Activated effector memory CD4-positive, alpha-beta T cell treated with anti-CD3 and anti-CD28 coated beads, Interleukin-2, amount 50 U/mL, for 16 hours (primary cell): ENCODE results near the gene SAMD8.
"Not testable (repeated sequence)": the region's sequence is repeated elsewhere in the genome, so short reads cannot be mapped to it uniquely, and the experiment has no call there.

Experiments
- DNase-seq: peaks from one replicate; pipeline ENCODE4 v3.0.0-alpha.2; 2020

The SAMD8 gene

GRCh38 chr10:75199949-75200348 lies 88.5 kb downstream of the SAMD8 start:
- not testable (repeated sequence) for DNase-seq

DNA sequence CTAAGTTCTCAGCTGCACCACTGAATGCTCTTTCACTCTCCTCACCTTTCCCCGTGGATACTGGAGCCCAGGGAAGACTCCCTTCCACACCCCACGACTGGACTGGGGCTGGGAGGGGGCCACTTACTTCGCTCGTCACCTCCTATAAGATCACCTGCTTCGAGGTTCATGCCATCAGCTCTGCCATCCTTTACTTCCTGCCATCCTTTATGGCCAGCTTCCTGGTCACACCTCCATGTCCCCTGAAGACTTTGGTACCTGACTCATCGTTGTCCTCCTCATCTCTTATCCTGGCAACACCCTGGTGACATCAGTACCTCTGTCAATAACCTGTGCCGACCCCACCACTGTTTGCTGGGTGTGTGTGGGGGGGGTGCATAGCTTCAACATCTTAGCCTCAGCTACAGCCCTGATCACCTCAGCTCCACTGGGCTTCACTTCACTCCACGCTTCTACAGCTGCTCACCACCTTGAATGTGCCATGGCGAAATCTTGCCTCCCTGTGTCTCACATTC lies 90.4 kb downstream of the SAMD8 start:
- no peak for DNase-seq

DNA sequence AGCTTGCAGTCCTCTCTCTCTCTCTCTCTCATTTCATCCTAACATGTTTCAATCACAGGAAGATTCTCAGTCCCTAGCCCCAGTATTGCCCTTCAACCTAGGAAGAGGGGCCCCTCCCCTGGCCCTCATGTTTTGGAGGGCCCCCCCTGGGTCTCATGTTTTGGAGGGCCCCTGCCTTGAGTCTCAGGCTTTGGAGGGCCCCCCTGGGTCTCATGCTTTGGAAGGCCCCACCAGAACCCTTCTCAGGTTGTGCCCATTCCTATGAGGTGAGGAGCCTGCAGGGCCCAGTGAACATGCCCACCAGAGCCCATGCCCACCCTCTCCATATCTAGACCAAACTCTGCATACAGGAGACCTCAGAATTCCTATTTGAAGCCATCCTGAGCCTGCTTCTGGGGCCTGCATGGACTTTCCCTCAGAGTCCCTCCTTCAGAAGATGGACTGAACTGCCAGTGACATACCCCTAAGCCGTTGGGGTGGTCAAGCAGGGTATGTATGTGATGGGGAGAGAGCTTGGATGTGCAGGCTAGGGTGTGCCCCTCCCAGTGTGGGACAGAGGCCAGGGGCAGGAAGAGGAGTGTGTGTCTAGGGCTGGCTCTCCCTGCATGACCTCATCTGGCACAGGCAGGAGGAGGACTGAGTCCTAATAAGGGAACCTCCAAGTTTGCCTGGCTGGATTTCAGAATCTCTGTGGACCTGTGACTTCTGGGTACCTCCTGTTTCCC lies 91.0 kb downstream of the SAMD8 start:
- DNase-seq = no peak

GRCh38 chr10:75203046-75203620 lies 91.7 kb downstream of the SAMD8 start:
- DNase-seq = not testable (repeated sequence)

- no peak for DNase-seq
Observed at GRCh38 chr10:75203724-75204123, 92.3 kb downstream of the SAMD8 start.

DNA sequence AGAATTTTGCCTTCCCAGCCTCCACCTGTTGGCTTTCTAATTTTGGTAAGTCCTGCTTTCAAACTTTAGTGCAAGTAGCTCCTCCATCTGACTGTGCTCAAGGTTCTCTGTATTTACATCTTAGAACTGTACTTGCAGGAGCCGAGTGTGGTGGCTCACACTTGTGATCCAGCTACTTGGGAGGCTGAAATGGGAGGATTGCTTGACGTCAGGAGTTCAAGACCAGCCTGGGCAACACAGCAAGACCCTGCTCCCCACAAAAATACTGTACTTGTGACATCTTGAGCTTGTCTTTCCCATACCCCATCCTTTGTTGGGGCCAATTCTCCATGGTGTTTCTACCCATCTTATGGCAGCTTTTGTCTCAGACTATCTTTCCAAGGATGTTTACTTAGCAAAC lies 94.5 kb downstream of the SAMD8 start:
- DNase-seq = peak; percentile 28

GRCh38 chr10:75206638-75207037 lies 95.2 kb downstream of the SAMD8 start:
- DNase-seq = not testable (repeated sequence)

DNA sequence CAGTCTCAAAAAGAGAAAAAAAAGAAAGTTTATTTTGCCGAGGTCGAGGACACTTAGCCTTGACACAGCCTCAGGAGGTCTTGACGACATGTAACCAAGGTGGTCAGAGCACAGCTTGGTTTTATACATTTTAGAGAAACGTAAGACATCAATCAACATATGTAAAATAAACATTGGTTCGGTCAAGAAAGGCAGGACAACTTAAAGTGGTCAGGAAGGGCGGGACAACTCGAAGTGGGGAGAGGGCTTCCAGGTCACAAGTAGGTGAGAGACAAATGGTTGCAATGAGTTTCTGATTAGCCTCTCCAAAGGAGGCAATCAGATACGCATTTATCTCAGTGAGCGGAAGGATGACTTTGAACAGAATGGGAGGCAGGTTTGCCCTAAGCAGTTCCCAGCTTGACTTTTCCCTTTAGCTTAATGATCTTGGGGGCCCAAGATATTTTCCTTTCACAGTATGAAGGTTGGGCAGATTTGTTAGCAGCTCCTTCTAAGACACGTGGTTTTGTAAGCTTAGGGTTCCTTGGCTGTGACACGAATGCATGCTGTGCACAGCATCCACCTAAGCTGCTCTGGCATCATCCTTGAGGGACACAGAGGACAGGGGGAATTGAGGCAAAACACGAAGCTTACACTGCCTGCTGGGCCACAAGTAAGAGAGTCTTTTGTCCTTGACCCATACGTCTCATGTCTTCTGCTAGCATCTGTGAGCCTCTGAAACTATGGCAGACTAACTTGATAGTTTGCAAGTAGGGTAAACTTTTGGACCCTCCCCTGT lies 95.8 kb downstream of the SAMD8 start:
- DNase-seq = no peak

- no peak for DNase-seq
Observed at GRCh38 chr10:75207857-75208144, 96.3 kb downstream of the SAMD8 start.

- DNase-seq = no peak
Observed at GRCh38 chr10:75208181-75208580, 96.7 kb downstream of the SAMD8 start.

DNA sequence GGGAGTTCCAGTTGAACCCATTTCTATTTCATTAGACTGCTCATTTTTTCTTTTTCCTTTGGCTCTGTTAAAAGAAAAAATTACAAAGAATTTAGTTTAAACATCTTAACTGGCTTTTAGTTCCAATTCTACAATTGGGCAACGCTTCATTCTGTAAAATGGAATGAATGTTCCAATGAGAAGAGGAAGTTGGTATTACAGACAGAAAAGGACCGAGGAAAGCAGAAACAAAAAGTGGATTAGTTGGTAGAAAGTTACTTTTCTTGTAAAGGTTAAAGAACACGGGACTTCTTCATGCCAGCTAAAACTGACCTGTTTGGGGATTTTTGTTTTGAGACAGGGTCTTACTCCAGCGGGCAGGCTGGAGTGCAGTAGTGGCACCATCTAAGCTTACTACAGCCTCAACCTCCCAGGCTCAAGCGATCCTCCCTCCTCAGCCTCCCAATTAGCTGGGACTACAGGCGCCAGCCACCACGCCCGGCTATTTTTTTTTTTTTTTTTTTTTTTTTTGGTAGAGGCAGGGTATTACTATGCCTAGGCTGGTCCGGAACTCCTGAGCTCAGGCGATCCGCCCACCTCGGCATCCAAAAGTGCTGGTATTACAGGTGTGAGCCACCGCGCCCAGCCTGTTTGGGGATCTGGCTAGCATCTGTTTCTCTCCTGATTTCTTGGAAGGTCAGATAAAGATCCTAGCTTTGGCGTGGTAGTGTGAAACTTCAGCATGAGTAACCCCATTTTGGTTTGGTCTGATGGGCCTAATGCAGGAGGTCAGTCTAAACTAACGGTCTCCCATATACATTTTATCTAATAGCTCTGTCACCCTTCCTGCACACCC lies 97.8 kb downstream of the SAMD8 start:
- DNase-seq = no peak

DNA sequence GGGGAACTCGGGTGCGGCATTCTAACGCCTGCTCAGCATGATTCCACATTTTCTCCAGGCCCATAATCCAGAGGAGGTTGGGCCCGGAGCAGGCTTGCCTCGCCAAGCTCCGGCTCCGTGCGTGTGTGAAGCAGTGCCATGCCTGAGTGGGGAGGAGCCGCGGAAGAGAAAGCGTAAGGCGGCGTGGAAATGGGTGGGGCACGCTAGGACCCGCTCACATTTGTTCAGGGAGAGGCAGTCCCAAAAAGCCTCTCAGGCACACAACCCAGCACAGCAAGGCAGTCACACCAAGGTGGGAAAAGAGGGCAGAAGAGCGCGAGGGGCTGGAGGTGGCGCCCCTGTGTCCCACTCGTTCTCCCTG lies 98.4 kb downstream of the SAMD8 start:
- peak; percentile 92 for DNase-seq

- DNase-seq = peak; percentile 98
Observed at GRCh38 chr10:75210282-75211006, 99.0 kb downstream of the SAMD8 start, which contains the start of gene VDAC2. VDAC2 (plus strand) TSS chr10:75210796; CDS start chr10:75211159, 363 bp downstream.

DNA sequence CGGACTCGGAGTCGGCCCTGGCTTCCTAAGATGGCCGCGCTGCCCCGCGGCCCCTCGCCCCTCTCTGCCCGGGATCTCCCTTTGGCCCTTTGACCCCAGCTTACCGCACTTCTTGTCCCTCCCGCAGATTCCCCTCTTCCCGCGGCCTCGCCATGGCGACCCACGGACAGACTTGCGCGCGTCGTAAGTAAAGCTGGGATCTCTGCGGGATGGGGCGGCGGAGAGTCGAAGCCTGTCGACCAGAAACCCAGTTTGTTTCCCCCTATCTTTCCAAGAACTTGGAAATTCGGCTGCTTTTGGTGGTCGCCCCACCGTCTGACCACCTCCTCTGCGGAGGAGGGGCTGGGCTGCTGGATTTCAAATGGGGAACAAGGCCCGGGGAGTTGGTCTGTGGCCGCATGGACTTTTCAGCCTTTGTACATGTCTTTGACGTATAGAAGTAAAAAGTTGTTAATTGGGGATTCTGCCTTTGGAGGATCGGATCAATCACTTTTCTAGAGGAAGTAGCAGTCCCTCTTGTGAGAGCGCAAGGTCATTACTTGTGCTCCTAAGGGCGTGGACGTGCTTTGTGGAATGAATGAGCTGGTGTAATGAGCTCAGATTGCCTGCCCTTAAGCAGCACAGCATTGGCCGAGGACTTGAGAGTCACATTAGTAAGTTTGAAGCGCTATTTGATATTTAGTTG lies 99.7 kb downstream of the SAMD8 start:
- peak; percentile 72 for DNase-seq

DNA sequence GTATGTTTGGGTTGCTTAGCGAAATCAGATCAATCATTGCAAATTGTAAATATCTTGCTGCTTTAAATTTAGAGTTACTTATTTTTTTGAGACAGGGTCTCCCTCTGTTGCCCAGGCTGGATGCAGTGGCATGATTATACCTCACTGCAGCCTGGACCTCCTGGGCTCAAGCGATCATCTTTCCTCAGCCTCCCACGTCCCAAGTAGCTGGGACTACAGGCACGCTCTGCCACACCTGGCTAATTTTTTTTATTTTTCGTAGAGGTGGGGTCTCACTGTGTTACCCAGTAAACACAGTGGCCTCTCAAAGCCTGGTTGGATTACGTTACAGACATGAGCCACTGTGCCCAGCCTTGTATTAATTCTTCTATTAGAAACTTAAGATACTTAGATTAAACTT lies 100.9 kb downstream of the SAMD8 start:
- no peak for DNase-seq

GRCh38 chr10:75220274-75220673 lies 108.8 kb downstream of the SAMD8 start:
- no peak for DNase-seq

- not testable (repeated sequence) for DNase-seq
Observed at GRCh38 chr10:75221492-75221891, 110.0 kb downstream of the SAMD8 start.

DNA sequence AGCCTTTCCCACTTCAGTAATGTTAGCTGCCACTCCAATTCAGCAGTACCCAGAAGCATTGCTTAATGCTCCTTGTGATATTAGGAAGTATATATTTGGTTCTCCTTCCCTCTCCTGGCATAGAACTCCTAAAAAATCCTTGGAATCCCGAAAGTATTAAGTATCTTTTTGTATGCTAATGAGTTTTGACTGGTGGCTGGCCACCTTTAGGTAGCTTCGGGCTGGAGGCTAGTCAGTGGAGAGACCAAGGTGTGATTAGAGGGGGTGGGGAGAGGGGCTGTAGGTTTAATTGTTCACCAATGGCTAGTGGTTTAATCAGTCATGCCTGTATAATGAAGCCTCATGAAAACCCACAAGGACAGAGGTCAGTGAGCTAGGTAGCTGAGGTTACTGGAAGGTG lies 112.1 kb downstream of the SAMD8 start:
- no peak for DNase-seq

GRCh38 chr10:75226095-75226494 lies 114.6 kb downstream of the SAMD8 start:
- DNase-seq = no peak

- peak; percentile 44 for DNase-seq
Observed at GRCh38 chr10:75226656-75227055, 115.2 kb downstream of the SAMD8 start.

GRCh38 chr10:75228278-75228677 lies 116.8 kb downstream of the SAMD8 start:
- DNase-seq = peak; percentile 31

GRCh38 chr10:75228834-75229233 lies 117.4 kb downstream of the SAMD8 start:
- peak; percentile 33 for DNase-seq
